Activated CD8-positive, alpha-beta memory T cell treated with anti-CD3 and anti-CD28 coated beads, Interleukin-2, amount 50 U/mL, for 4 hours (primary cell): ENCODE results near the gene GCLC.

Experiments used
- DNase-seq: peaks from one replicate; pipeline ENCODE4 v3.0.0-alpha.2; 2020

GCLC gene

GRCh38 chr6:53523511-53524454 is 21.1 kb downstream of the GCLC start:
- DNase-seq, result no peak

- no peak for DNase-seq
These were observed 24.5 kb downstream of the GCLC start for GRCh38 chr6:53520320-53520928.

GRCh38 chr6:53518862-53519261 is 26.0 kb downstream of the GCLC start:
- no peak for DNase-seq

GRCh38 chr6:53517021-53517420 is 27.9 kb downstream of the GCLC start:
- DNase-seq, result no peak

GRCh38 chr6:53514677-53515076 is 30.2 kb downstream of the GCLC start:
- no peak for DNase-seq

- no peak for DNase-seq
These were observed 31.4 kb downstream of the GCLC start for GRCh38 chr6:53513519-53513966.

GRCh38 chr6:53513056-53513455 is 31.8 kb downstream of the GCLC start:
- DNase-seq, result no peak

- DNase-seq, result no peak
These were observed 32.3 kb downstream of the GCLC start for GRCh38 chr6:53512626-53513025.

GRCh38 chr6:53510746-53511145 is 34.2 kb downstream of the GCLC start:
- DNase-seq, result no peak

GRCh38 chr6:53506872-53507271 is 38.0 kb downstream of the GCLC start:
- no peak for DNase-seq

- DNase-seq, result no peak
These were observed 40.4 kb downstream of the GCLC start for GRCh38 chr6:53504512-53504911.

- no peak for DNase-seq
These were observed 41.8 kb downstream of the GCLC start for GRCh38 chr6:53503060-53503459.

GRCh38 chr6:53501432-53501831 is 43.5 kb downstream of the GCLC start:
- no peak for DNase-seq

GRCh38 chr6:53500095-53500494 is 44.8 kb downstream of the GCLC start:
- no peak for DNase-seq

GRCh38 chr6:53499094-53499493 is 45.8 kb downstream of the GCLC start:
- DNase-seq, result no peak

GRCh38 chr6:53498649-53499048 is 46.3 kb downstream of the GCLC start:
- DNase-seq, result no peak

- no peak for DNase-seq
These were observed 47.0 kb downstream of the GCLC start for GRCh38 chr6:53497905-53498304.

GRCh38 chr6:53496797-53497375 is 48.0 kb downstream of the GCLC start:
- DNase-seq, result no peak

GRCh38 chr6:53495506-53496499 is 49.1 kb downstream of the GCLC start:
- DNase-seq, result no peak

GRCh38 chr6:53494076-53494475 is 50.8 kb downstream of the GCLC start:
- DNase-seq, result no peak

GRCh38 chr6:53493635-53494025 is 51.3 kb downstream of the GCLC start:
- DNase-seq, result no peak

GRCh38 chr6:53492860-53493634 is 51.9 kb downstream of the GCLC start:
- DNase-seq, result no peak
